Spleen (tissue), 7 donors: ENCODE results near the gene EBLN2.

ENCODE experiments used
- CTCF ChIP-seq, 11 experiments: fragments of 200-600 bp in 7 of 11; fragments of 450-650 bp in 4 of 11; sonication (generic) in 4 of 11; IDR thresholded peaks in 8 of 11; conservative IDR thresholded peaks in 3 of 11; 1 replicate in 7 of 11; 2 replicates in 4 of 11; pipeline versions ENCODE4 v1.4.0 to v1.8.0; 2016 to 2021; ENCODE audit warnings: antibody characterized with exemption in 11 of 11, inconsistent platforms in 4 of 11, mild to moderate bottlenecking in 1 of 11
- POLR2A ChIP-seq, 3 donors: fragments of 450-650 bp; IDR thresholded peaks; one replicate each; pipeline ENCODE4 v1.5.1; 2017; ENCODE audit warnings: antibody characterized with exemption in 3 of 3, mild to moderate bottlenecking in 1 of 3
- POLR2AphosphoS5 ChIP-seq, 3 donors: sonication (generic); formaldehyde crosslinking; IDR thresholded peaks; one replicate each; pipeline ENCODE4 v1.5.1; 2017; ENCODE audit warnings: antibody characterized with exemption in 3 of 3
- donor health status: DM: no; HTN: no; CAD: no; lungs with moderate emphysema.
- donor health status: DM: no; HTN: no; CAD: no.
- donor health status: DM: no; HTN: no; CAD: no.

GRCh38 chr3:73031573-73032103 lies 29.8 kb upstream of the EBLN2 start:
- TF ChIP-seq POLR2A (IDR thresholded peaks at IDR 0.05) (no peak), CTCF (IDR thresholded peaks at IDR 0.05 in 8 of 11, conservative IDR thresholded peaks at IDR 0.05 in 3 of 11) (no peak), POLR2AphosphoS5 (IDR thresholded peaks at IDR 0.05) (no peak)
